Smooth muscle cell of the brain vasculature (primary cell): Measurements from ENCODE around the gene SOX6.

Source experiments
- DNase-seq: peaks from one replicate; pipeline ENCODE4 v3.0.0-alpha.2; 2012; ENCODE audit warnings: low read depth, low spot score

Gene SOX6

DNA sequence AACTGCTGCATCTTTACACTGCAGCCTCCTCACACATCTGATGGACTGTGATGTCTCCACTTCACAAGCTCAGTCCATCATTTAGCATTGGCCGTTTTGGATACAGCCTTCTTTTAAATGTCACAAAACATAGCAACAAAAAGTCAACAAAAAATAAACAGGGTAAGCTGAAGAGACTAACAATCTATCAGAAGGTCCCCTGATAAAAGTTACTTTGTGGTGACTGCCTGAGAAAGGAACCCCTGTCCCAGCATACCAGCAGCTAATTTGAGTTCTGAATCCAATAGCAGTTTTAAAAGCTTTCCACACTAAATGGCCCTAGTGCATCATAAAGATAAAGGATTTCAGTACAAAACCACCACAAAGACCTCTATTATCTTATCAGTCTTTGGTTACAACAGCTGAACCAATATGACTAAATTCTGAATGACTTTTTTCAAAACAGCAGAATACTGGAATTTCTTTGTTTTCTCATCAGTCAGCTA, 162.4 kb downstream of the SOX6 start:
- no peak for DNase-seq

DNA sequence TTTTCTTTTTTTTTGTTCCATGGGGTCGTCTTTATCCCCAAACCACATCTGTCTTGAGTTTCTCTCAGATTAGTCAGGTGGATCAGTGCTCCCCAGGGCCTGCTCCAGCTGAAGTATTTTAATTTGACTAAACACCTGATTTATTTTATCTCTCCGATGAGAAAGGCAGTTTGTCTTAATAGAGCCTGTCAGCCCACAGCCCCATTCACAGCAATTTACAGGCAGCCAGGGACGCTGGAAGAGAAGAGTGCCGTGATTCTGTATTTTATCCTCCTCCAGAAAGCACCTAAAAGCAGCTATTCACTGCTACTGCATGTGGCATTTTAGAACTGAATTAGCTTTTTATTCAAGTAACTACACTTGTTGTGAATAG, 164.5 kb downstream of the SOX6 start:
- no peak for DNase-seq

GRCh38 chr11:16191212-16191867, 165.0 kb downstream of the SOX6 start:
- DNase-seq, result no peak

DNA sequence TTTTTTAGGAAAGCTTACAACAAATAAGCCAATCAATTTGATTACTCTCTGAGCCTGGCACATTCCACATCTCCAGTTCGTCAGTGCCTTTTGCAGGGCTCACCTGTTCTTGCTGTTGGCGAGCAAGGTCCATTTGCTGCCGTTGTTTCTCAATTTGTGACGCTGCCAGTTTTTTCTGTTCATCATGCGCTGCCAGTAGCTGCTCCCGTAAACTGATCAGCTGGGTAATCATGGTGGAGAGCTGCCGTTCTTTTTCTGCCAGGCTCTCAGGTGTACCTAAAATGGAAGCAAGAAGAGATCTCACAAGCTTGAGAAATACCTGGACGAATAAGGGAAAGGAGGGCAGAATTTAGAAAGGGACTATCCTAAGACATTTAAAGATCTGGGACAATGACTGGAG, 169.7 kb downstream of the SOX6 start:
- no peak for DNase-seq

DNA sequence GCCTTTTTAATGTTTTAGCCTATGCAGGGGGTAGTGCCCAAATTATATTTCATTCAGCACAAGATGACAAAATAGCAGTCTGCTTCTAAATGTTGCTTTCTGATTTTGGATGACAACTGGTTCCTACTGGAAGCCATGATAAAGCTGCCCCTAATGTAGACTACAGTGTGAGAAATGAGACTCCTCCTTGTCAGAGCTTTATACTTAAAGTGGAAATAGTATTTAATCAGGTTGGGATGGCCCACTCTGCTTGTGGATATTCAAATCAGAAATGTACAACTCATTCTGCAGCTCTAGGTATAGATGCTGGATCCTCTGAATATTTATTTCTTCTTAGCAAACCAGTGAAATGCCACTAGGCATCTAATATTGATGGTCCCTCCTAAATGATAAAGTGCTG, 171.3 kb downstream of the SOX6 start:
- no peak for DNase-seq

GRCh38 chr11:16184588-16184987, 171.8 kb downstream of the SOX6 start:
- DNase-seq, result peak; percentile 21

GRCh38 chr11:16182553-16182952, 173.8 kb downstream of the SOX6 start:
- DNase-seq, result no peak

DNA sequence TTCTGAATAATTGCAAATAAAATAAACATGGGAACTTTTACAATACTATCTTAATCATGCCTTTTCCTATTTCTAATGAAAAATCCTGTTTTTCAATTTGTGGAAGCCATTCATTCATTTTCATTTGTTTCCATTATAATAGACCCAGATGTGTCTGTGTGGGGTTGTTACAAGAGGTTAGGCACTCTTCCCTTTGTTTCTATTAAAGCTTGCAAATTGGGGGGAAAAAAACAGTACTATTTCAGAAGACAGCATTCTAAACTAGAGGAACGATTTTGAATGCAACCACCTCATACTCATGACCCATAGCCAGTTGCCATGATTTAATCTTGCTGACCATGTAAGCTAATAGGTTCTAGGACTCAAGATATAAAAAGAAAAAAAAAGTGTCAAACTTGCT, 175.5 kb downstream of the SOX6 start:
- DNase-seq, result no peak

DNA sequence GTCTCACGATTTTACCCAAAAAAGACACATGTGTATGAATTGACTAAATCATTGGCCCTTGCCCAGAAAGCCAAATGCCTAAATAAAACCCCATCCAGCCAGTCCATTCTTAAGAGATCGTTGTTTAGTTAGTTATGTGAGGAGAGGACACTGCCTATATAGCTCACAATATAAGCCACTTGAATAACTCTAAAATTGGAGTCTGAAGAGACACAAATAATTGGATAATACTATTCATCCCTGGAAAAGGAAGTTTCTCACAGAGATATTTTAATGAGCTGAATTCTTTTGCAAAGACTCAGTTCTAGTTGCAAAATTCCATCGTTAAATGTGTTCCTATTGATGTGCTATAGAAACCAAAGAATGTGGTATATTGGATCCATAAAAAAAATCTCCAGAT, 176.7 kb downstream of the SOX6 start:
- DNase-seq, result no peak

GRCh38 chr11:16178273-16178672, 178.1 kb downstream of the SOX6 start:
- DNase-seq, result no peak

DNA sequence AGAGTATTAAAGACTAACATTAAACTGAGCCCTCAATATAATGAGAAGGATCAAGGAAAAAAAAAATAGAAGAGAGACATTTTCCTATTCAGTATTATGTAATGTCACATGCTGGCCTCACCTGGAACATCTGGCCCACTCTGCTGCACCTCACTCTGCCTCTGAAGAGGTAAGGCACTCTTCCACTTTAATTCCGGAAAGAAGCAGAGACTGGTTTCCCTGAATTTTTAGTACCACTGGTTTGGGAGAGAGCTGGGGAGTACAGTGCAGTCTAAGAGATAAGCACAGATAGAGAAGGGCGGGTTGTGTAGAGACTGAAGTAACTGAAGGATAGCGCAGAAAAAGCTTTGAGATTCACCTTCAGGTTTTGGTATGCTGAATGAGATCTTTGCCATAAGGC, 178.7 kb downstream of the SOX6 start:
- DNase-seq, result no peak

DNA sequence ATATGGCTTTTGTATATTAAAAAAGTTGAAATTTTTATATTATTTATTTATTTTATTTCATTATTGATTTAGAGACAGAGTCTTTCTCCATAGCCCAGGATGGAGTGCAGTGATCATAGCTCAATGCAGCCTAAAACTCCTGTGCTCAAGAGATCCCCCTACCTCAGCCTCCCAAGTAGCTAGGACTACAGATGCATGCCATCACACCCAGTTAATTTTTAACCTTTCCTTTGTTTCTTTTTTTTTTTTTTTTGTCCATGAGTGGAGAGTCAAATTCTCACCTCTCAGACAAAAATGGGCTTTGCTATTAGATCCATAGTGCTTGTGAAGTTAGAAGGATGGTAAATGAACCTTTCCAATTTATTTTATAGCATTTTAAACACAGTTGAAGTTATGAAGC, 182.5 kb downstream of the SOX6 start:
- no peak for DNase-seq

DNA sequence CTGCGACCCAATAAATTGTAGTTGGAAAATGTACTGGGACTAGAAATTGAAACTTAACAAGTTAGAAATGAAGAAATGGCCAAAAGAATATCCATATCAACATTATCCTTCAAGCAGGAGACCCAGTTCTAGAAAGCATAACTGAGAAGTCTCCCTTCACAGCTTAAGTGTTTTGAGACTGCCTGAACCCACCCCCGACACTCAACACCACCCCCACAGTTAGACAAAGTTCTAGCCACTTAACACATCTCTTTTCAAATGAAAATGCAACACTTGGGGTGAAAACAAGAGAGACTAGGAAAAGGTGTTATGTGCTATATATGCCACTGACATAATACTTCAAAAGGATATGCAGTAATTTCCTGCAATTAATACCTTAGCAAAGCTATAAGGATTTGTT, 184.5 kb downstream of the SOX6 start:
- no peak for DNase-seq

DNA sequence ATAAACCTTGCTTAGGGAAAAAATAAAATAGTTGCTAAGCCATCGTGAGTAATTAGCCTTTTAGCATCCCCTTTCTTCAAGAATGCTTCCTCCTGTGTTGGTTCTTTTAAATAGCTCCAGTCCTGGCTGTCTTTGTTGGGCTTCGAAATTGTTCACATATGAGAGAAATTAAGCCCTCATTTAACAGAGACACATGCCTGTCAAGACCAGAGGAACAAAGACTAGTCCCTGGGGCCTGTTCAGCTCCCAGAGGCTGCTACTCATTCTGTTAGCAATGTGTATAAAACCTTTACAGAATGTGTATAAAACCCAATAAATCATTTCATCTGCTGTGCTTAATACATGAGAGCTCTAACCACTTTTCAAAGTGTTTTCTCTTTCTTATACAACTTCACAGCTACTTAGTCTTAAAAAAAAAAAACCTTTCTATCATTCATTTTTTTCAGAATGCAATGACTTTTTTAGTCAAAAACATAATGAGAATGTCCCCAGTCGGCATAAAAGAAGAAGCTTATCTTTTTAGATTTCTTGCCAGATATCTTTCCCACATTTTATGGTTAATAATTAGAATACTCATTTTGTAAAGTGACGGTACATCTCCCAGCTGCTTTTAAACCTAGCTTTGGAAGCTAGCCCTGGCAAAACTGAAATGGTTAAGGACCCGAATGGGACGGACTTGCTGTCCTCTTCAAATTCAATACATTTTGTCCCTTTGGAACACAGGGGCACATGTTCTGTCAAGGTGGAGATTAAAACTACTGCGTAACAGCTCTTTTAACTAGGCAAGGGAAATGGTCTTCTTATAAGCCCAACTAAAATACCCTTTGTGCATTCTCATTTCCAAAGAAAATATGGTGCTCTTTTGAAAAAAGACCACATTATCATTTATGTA, 186.1 kb downstream of the SOX6 start:
- no peak for DNase-seq

GRCh38 chr11:16169541-16169940, 186.8 kb downstream of the SOX6 start:
- DNase-seq, result no peak

DNA sequence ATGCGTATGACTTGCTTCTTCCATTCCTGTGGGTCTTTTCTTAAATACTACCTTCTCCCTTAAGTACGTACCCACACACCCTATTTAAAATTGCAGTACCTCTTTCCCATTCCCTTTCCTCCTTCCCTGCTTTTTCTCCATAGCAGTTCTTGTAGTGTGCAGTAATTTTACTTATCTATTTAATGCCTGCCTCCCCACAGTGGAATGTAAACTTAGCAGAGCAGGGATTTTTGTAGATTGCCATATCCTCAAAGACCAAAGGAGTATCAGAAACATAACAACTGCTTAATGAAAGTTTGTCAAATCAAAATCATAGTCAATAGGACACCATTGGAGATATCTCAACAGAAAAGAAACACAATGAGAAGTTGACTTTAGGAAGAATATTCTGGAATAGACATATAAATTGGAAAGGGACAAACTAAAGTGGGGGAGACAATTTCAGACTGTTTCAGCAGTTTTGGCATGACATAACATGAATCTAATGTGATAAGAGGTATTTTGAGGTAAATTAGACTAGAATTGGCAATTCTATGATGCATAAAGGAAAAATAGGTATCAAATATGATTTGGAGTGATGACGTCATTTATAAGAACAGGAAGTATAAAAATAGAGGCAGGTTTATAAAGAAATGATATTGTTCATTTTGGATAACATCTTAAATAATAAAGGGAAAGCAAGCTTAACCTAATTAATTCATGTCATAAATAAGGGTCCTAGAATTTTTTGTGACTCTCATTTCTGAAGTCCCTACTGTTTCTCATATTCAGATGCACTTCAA, 188.4 kb downstream of the SOX6 start:
- DNase-seq, result no peak

DNA sequence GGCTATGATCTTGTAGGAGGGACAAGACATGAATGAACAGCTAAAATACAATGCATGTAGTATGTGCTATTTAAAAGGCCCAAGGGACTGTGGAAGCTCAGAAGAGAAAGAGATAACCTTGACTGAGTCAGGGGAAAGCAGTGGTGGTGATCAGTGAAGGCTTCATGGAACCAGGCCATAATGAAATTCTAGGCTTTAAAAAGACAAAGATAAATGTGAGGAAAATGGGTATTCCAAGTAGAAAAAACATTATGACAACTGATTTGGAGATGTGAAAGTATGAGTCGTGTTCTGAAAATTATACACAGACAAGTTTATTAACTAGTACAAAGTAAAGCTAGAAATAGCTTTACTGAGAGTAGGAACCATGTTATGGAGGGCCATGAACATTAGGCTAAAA, 189.8 kb downstream of the SOX6 start:
- DNase-seq, result no peak

- DNase-seq, result no peak
Observed at GRCh38 chr11:16160146-16160545, 196.2 kb downstream of the SOX6 start.

- no peak for DNase-seq
Observed at GRCh38 chr11:16158426-16158994, 197.8 kb downstream of the SOX6 start.

GRCh38 chr11:16157327-16157726, 199.0 kb downstream of the SOX6 start:
- DNase-seq, result no peak

GRCh38 chr11:16155448-16155847, 200.9 kb downstream of the SOX6 start:
- no peak for DNase-seq
